GM12878 (cell line): ENCODE data around the gene SSBP3. TPM values are rescaled to one million over a fixed set of nuclear protein-coding genes. Genes with fewer than 3 reads are reported as not detected.

ENCODE experiments used
- ATAC-seq: fragments of 200-7000 bp; cut with Tn5 transposase; 3 replicates; pipeline ENCODE4 v1.9.1; 2020; ENCODE audit warnings: mild to moderate bottlenecking, moderate library complexity
- BruUV-seq: library from RNA; stranded (reverse); fragments of 400-500 nt; replicated peaks from 2 replicates; lab custom pipeline; 2021; lab: Mats Ljungman, UMichigan
- CTCF ChIA-PET: fragments of 300-600 bp; sonication (Branson Sonifier 250); formaldehyde crosslinking; extraction: SDS; loops from one replicate; lab custom pipeline; 2021; ENCODE audit warnings: inconsistent platforms; lab: Yijun Ruan, JAX
- POLR2A ChIA-PET: fragments of 350-600 bp; formaldehyde crosslinking; extraction: SDS; loops from one replicate; lab custom pipeline; 2021; ENCODE audit warnings: inconsistent platforms; lab: Charles Lee
- RAD21 ChIA-PET: fragments of 300-600 bp; sonication (Branson Sonifier 250); formaldehyde crosslinking; loops from one replicate; lab custom pipeline; 2023; ENCODE audit warnings: antibody characterized with exemption; ENCODE audit not compliant: unreplicated experiment; lab: Charles Lee
- SMC1A ChIA-PET: fragments of 300-600 bp; sonication (Branson Sonifier 250); formaldehyde crosslinking; loops from one replicate; lab custom pipeline; 2023; ENCODE audit not compliant: unreplicated experiment, uncharacterized antibody; lab: Charles Lee
- DNase-seq: peaks from one replicate; pipeline ENCODE4 v3.0.0-alpha.2; 2011; ENCODE audit warnings: low read depth, low spot score
- FAIRE-seq: peaks from 3 replicates; lab custom pipeline; 2011; peaks lifted over from hg19 to GRCh38; lab: Jason Lieb, UNC
- H2AFZ ChIP-seq: 2 replicates; pipeline ENCODE4 v1.6.0; 2011; ENCODE audit warnings: low read depth, low read length, control low read depth; ENCODE audit not compliant: control insufficient read depth
- H3K27ac ChIP-seq: 2 replicates; pipeline ENCODE4 v1.5.1; 2011; ENCODE audit warnings: control low read depth; ENCODE audit not compliant: control insufficient read depth, insufficient read depth
- H3K27me3 ChIP-seq, 2 experiments: replicated peaks in 1 of 2; 2 replicates each; pipeline versions ENCODE4 v1.6.0 to v1.6.1; 2011; ENCODE audit warnings: low read length in 1 of 2; ENCODE audit not compliant: control insufficient read depth in 2 of 2, insufficient read depth in 2 of 2
- H3K36me3 ChIP-seq, 2 experiments: 2 replicates each; pipeline ENCODE4 v1.5.1; 2011; ENCODE audit warnings: low read length in 1 of 2; ENCODE audit not compliant: control insufficient read depth in 2 of 2, insufficient read depth in 2 of 2
- H3K4me1 ChIP-seq: 2 replicates; pipeline ENCODE4 v1.6.1; 2011; ENCODE audit warnings: mild to moderate bottlenecking, low read length, moderate library complexity, mixed read lengths; ENCODE audit not compliant: control insufficient read depth, insufficient read depth
- H3K4me2 ChIP-seq: 2 replicates; pipeline ENCODE4 v1.6.0; 2011; ENCODE audit warnings: control low read depth; ENCODE audit not compliant: control insufficient read depth, insufficient read depth
- H3K4me3 ChIP-seq: fragments of 200-600 bp; sonication (generic); 2 replicates; pipeline ENCODE4 v1.5.1; 2016
- H3K79me2 ChIP-seq: 2 replicates; pipeline ENCODE4 v1.6.0; 2011; ENCODE audit warnings: low read length; ENCODE audit not compliant: control insufficient read depth, insufficient read depth
- H3K9ac ChIP-seq: 2 replicates; pipeline ENCODE4 v1.8.0; 2011; ENCODE audit warnings: low read length, control low read depth, mixed read lengths; ENCODE audit not compliant: control insufficient read depth, insufficient read depth
- H3K9me3 ChIP-seq: replicated peaks from 3 replicates; pipeline ENCODE4 v1.5.1; 2011; ENCODE audit warnings: mild to moderate bottlenecking, low read length; ENCODE audit not compliant: control insufficient read depth, insufficient read depth
- H4K20me1 ChIP-seq: 2 replicates; pipeline ENCODE4 v1.6.0; 2011; ENCODE audit not compliant: control insufficient read depth, insufficient read depth
- BRCA1 ChIP-seq: IDR thresholded peaks from 2 replicates; pipeline ENCODE4 v1.6.1; 2011; ENCODE audit warnings: low read depth, low read length, improper control_type of control experiment
- CBFB ChIP-seq: IDR thresholded peaks from 2 replicates; pipeline ENCODE4 v1.6.1; 2016; ENCODE audit warnings: antibody characterized with exemption, low read depth
- DPF2 ChIP-seq: fragments of 450-650 bp; IDR thresholded peaks from 2 replicates; pipeline ENCODE4 v1.6.1; 2017; ENCODE audit warnings: mild to moderate bottlenecking
- GATAD2B ChIP-seq: fragments of 450-650 bp; conservative IDR thresholded peaks from 2 replicates; pipeline ENCODE4 v1.6.1; 2017; ENCODE audit warnings: low read depth, mild to moderate bottlenecking, moderate library complexity
- IRF5 ChIP-seq: fragments of 450-650 bp; IDR thresholded peaks from 2 replicates; pipeline ENCODE4 v1.6.1; 2017; ENCODE audit warnings: borderline replicate concordance
- NBN ChIP-seq: fragments of 450-650 bp; IDR thresholded peaks from 2 replicates; pipeline ENCODE4 v1.6.1; 2016
- PAX5 ChIP-seq: IDR thresholded peaks from 2 replicates; pipeline ENCODE4 v1.6.1; 2011; ENCODE audit warnings: low read depth, low read length, borderline replicate concordance
- SIN3A ChIP-seq: IDR thresholded peaks from 2 replicates; pipeline ENCODE4 v1.6.1; 2012; ENCODE audit warnings: low read depth, low read length, improper control_type of control experiment
- SMC3 ChIP-seq: IDR thresholded peaks from 2 replicates; pipeline ENCODE4 v1.6.1; 2011; ENCODE audit warnings: low read length, improper control_type of control experiment, borderline replicate concordance
- SREBF1 ChIP-seq: IDR thresholded peaks from 2 replicates; pipeline ENCODE4 v1.6.1; 2012; ENCODE audit warnings: mild to moderate bottlenecking, low read length
- SREBF2 ChIP-seq: IDR thresholded peaks from 2 replicates; pipeline ENCODE4 v1.6.1; 2012; ENCODE audit warnings: mild to moderate bottlenecking, low read length
- STAT1 ChIP-seq: fragments of 450-650 bp; conservative IDR thresholded peaks from 2 replicates; pipeline ENCODE4 v1.6.1; 2014; ENCODE audit warnings: antibody characterized with exemption, mild to moderate bottlenecking
- TCF12 ChIP-seq: IDR thresholded peaks from 2 replicates; pipeline ENCODE4 v1.6.1; 2011; ENCODE audit warnings: low read depth, mild to moderate bottlenecking, low read length
- WRNIP1 ChIP-seq: IDR thresholded peaks from 2 replicates; pipeline ENCODE4 v1.6.1; 2011; ENCODE audit warnings: low read depth, low read length, improper control_type of control experiment, borderline replicate concordance
- YBX1 ChIP-seq: fragments of 450-650 bp; IDR thresholded peaks from 2 replicates; pipeline ENCODE4 v1.6.1; 2016; ENCODE audit warnings: antibody characterized with exemption
- WGBS: methylation state at CpG from one replicate; pipeline ENCODE4 v1.1.6; 2016; ENCODE audit warnings: low lambda C conversion rate; ENCODE audit not compliant: insufficient replicate concordance, insufficient coverage; ENCODE audit errors: missing lambda C conversion rate; 5-methylcytosine and 5-hydroxymethylcytosine counted together
- in situ Hi-C: fragments of 300-500 bp; cut with MboI; formaldehyde crosslinking; loops from 9 replicates; pipeline ENCODE4 v1.14.3; 2018; ENCODE audit warnings: mixed read lengths
- intact Hi-C: fragments of 100-400 bp; cut with micrococcal nuclease; formaldehyde crosslinking; loops from one replicate; pipeline ENCODE4 v1.14.2; 2022; ENCODE audit not compliant: unreplicated experiment
- polyA plus RNA-seq, 11 experiments: library from polyadenylated mRNA; depleted of rRNA in 4 of 11; unstranded in 6 of 11; stranded (reverse) in 5 of 11; fragments of >200 nt; fragmentation: Nextera tagmentation in 4 of 11; fragmentation: Illumina TruSeq in 1 of 11; extraction: Ambion mirVana in 4 of 11; extraction: Trizol in 1 of 11; gene quantifications; 1 replicate in 1 of 11; 2 replicates in 10 of 11; pipeline versions ENCODE4 v1.2.1 to v1.2.3, GENCODE V29; 2011 to 2016; ENCODE audit warnings: inconsistent platforms in 2 of 11, missing spikeins in 2 of 11, low read depth in 1 of 11
- total RNA-seq, 4 experiments: library from RNA; depleted of rRNA in 3 of 4; stranded (reverse); fragments of >200 nt in 3 of 4; fragmentation: Illumina TruSeq in 1 of 4; extraction: Trizol in 1 of 4; gene quantifications; 2 replicates each; pipeline versions ENCODE4 v1.2.1 to v1.2.3, GENCODE V29; 2013 to 2021
- TF ChIP-seq, protein P1 (sequence below): IDR thresholded peaks from 2 replicates; pipeline ENCODE4 v1.6.1; 2011; ENCODE audit warnings: low read depth, low read length, improper control_type of control experiment, borderline replicate concordance
- TF ChIP-seq, protein P2 (sequence below): fragments of 450-650 bp; IDR thresholded peaks from 2 replicates; pipeline ENCODE4 v1.6.1; 2017; ENCODE audit warnings: low read depth, mild to moderate bottlenecking, moderate library complexity

Gene SSBP3
- total and polyA plus RNA-seq, 10 of the 15 experiments (the other 5 are each of a cell fraction or from before 2014, with no cell fraction given), result 4.1 to 51.7 (median 17.1) TPM

DNA sequence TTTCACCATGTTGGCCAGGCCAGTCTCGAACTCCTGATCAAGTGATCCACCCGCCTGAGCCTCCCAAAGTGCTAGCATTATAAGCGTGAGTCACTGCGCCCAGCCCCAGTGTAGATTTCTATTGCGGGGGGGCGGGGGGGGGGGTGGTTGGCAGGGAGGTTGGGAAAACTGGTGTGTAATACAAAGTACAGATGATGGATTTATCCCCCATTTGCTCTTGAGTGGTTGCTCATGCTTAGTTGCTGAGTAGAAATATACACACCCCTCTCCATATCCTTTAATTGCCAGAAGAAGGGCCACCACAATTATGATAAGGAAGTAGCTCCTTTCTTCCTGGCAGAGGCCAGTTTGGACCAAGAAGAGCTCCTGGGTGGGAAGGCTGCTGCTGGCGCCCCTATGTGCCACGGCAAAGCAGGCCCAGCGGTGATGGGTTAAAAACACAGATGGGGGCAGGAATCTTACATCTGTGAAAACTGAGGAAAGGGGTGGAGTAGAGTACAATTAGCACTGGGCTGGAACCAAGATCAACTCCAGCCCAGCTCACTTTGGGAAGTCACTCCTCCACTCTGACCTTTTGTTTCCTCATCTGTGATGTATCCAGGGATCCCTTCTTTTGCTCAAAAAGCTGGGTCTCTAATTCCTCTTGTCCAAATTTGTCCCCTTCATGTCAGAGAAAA is 151.0 kb downstream of the SSBP3 start:
- no peak for TF ChIP-seq SIN3A
- TF ChIP-seq, protein P1, sequence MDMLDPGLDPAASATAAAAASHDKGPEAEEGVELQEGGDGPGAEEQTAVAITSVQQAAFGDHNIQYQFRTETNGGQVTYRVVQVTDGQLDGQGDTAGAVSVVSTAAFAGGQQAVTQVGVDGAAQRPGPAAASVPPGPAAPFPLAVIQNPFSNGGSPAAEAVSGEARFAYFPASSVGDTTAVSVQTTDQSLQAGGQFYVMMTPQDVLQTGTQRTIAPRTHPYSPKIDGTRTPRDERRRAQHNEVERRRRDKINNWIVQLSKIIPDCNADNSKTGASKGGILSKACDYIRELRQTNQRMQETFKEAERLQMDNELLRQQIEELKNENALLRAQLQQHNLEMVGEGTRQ, result no peak
- TF ChIP-seq SREBF2, result no peak
- TF ChIP-seq YBX1, result no peak
- no peak for TF ChIP-seq SREBF1
- no peak for TF ChIP-seq WRNIP1
- no peak overlapping the region for H3K4me3 ChIP-seq
- in situ Hi-C loops (no loop called here), intact Hi-C loops (no loop called here)
- no peak overlapping the region for H2AFZ ChIP-seq
- H4K20me1 ChIP-seq, result no peaks in the 10 kb centered on the region
- no peaks in the 10 kb centered on the region for H3K9me3 ChIP-seq
- no peak overlapping the region for H3K9ac ChIP-seq
- FAIRE-seq (no peak), DNase-seq (no peak), ATAC-seq (no peak)
- no peaks in the 10 kb centered on the region for H3K4me1 ChIP-seq
- 83% methylated on average over 9 of the region's 9 CpGs for WGBS
- POLR2A ChIA-PET, result no interaction called here
- H3K27ac ChIP-seq, result no peak overlapping the region
- no peak overlapping the region for H3K4me2 ChIP-seq
- H3K36me3 ChIP-seq, result peaks cover 0 to 7% of the 10 kb centered on the region in 2 experiments; a peak in 3 of 4 replicates
- H3K79me2 ChIP-seq, result no peaks in the 10 kb centered on the region
- BruUV-seq, result no TSS peak
- RAD21 ChIA-PET, result no interaction called here
- no peaks in the 10 kb centered on the region for H3K27me3 ChIP-seq
- SMC1A ChIA-PET, result interaction anchor here (0.7 kb wide), 1 partner anchor 226 kb away, joined by 3 read pairs; no protein-coding TSS in a partner anchor
- CTCF ChIA-PET, result no interaction called here

DNA sequence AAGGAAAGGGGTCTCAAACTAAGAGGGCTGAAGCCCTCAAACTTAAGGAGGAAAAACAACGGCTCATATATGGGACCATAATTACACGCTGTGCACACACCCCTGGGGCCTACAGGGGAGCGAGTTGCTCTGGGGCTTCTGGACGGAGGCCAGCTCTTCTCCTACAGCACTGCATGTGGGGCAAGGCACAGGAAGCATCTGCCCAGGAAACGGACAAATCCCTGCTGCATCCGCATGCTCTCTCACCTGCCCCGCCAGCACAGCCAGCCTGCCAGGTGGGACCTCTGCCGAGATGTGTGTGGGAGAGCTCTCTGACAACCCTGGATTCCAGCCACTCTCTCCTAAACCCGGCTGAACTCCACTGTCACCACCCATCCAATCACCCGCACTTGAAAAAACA is 152.1 kb downstream of the SSBP3 start:
- WGBS, result 67% methylated on average over 10 of the region's 10 CpGs
- RAD21 ChIA-PET, result no interaction called here
- Histone ChIP-seq H3K9ac (no peak overlapping the region), H3K4me3 (no peak overlapping the region), H3K27ac (no peak overlapping the region), H3K36me3 (peaks cover 0 to 7% of the 10 kb centered on the region in 2 experiments; a peak in 3 of 4 replicates), H3K27me3 (no peaks in the 10 kb centered on the region), H3K9me3 (no peaks in the 10 kb centered on the region), H2AFZ (no peak overlapping the region), H3K4me2 (no peak overlapping the region), H3K79me2 (no peaks in the 10 kb centered on the region), H4K20me1 (no peaks in the 10 kb centered on the region), H3K4me1 (no peaks in the 10 kb centered on the region)
- DNase-seq, result no peak
- CTCF ChIA-PET, result no interaction called here
- intact Hi-C loops (no loop called here), in situ Hi-C loops (no loop called here)
- SMC1A ChIA-PET, result no interaction called here
- ATAC-seq, result no peak
- FAIRE-seq, result no peak
- no TSS peak for BruUV-seq
- POLR2A ChIA-PET, result no interaction called here
- TF ChIP-seq GATAD2B (no peak), DPF2 (no peak), CBFB (no peak), STAT1 (no peak), IRF5 (no peak), BRCA1 (no peak), NBN (no peak), PAX5 (no peak), SMC3 (no peak), TCF12 (no peak)
- TF ChIP-seq, protein P2, sequence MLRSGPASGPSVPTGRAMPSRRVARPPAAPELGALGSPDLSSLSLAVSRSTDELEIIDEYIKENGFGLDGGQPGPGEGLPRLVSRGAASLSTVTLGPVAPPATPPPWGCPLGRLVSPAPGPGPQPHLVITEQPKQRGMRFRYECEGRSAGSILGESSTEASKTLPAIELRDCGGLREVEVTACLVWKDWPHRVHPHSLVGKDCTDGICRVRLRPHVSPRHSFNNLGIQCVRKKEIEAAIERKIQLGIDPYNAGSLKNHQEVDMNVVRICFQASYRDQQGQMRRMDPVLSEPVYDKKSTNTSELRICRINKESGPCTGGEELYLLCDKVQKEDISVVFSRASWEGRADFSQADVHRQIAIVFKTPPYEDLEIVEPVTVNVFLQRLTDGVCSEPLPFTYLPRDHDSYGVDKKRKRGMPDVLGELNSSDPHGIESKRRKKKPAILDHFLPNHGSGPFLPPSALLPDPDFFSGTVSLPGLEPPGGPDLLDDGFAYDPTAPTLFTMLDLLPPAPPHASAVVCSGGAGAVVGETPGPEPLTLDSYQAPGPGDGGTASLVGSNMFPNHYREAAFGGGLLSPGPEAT, result no peak
